Esophagus muscularis mucosa (tissue), 4 donors: ENCODE measurements around the gene PPP6C. TPM values are rescaled to one million over a fixed set of nuclear protein-coding genes. Genes with fewer than 3 reads are reported as not detected.
A peak's percentile ranks its signal among the peaks of the same experiment; 100 is the strongest.
"Not testable (repeated sequence)": the region's sequence is repeated elsewhere in the genome, so short reads cannot be mapped to it uniquely, and the experiment has no call there.

Experiments used
- DNase-seq: peaks from one replicate; pipeline ENCODE4 v3.0.0-alpha.2; 2017; ENCODE audit errors: extremely low spot score
- H3K27ac ChIP-seq, 4 donors: fragments of 200-600 bp; sonication (generic); replicated peaks in 1 of 4; 1 replicate in 3 of 4; 2 replicates in 1 of 4; pipeline ENCODE4 v1.5.1; 2016 to 2019; ENCODE audit warnings: mild to moderate bottlenecking in 1 of 4
- H3K27me3 ChIP-seq, 4 donors: fragments of 200-600 bp; sonication (generic); one replicate each; pipeline versions ENCODE4 v1.5.1 to v1.6.0; 2016 to 2019
- H3K36me3 ChIP-seq, 4 donors: fragments of 200-600 bp; sonication (generic); one replicate each; pipeline ENCODE4 v1.5.1; 2016 to 2019
- H3K4me1 ChIP-seq, 4 donors: fragments of 200-600 bp; sonication (generic); one replicate each; pipeline ENCODE4 v1.5.1; 2016 to 2019
- H3K4me3 ChIP-seq, 4 donors: fragments of 200-600 bp; sonication (generic); 1 replicate in 2 of 4; 2 replicates in 2 of 4; pipeline ENCODE4 v1.5.1; 2016 to 2019; ENCODE audit warnings: mild to moderate bottlenecking in 4 of 4, moderate library complexity in 1 of 4
- H3K9me3 ChIP-seq, 4 donors: fragments of 200-600 bp; sonication (generic); 1 replicate in 3 of 4; 2 replicates in 1 of 4; pipeline ENCODE4 v1.5.1; 2016 to 2019
- CTCF ChIP-seq, 3 experiments: fragments of 200-600 bp in 2 of 3; fragments of 450-650 bp in 1 of 3; sonication (generic) in 2 of 3; IDR thresholded peaks; one replicate each; pipeline ENCODE4 v1.5.1; 2017 to 2019; ENCODE audit warnings: antibody characterized with exemption in 3 of 3, mild to moderate bottlenecking in 2 of 3, moderate library complexity in 1 of 3
- EP300 ChIP-seq: sonication (generic); formaldehyde crosslinking; IDR thresholded peaks from one replicate; pipeline ENCODE4 v1.6.1; 2017; ENCODE audit warnings: antibody characterized with exemption
- POLR2A ChIP-seq: fragments of 450-650 bp; IDR thresholded peaks from one replicate; pipeline ENCODE4 v1.6.1; 2017; ENCODE audit warnings: antibody characterized with exemption, moderate library complexity, mild to moderate bottlenecking, low read depth
- POLR2AphosphoS5 ChIP-seq, 2 donors: sonication (generic); formaldehyde crosslinking; IDR thresholded peaks; one replicate each; pipeline ENCODE4 v1.6.1; 2017; ENCODE audit warnings: antibody characterized with exemption in 2 of 2
- WGBS: methylation state at CpG from one replicate; pipeline ENCODE4 v1.1.5; 2018; 5-methylcytosine and 5-hydroxymethylcytosine counted together
- intact Hi-C: fragments of 100-400 bp; cut with DNase I; formaldehyde crosslinking; loops from one replicate; pipeline ENCODE4 v1.15.1; 2023
- total RNA-seq, 4 donors: library from RNA; depleted of rRNA; stranded (reverse); fragments of >200 nt; gene quantifications; one replicate each; pipeline versions ENCODE4 v1.1.0 to v1.2.1, GENCODE V29; 2016

PPP6C gene
- total RNA-seq, result 10 to 100 TPM; 22.1 to 38.4 (median 34.9) TPM

- peak within 1 kb of the TSS; percentile 82 to 99 (median 95) for H3K4me3 ChIP-seq
- H3K27me3 ChIP-seq, result no peaks in the 10 kb centered on the region
- no peaks in the 10 kb centered on the region for H3K36me3 ChIP-seq
- DNase-seq, result peak; percentile 98
- TF ChIP-seq EP300 (no peak), POLR2A (peak; percentile 75), CTCF (IDR thresholded peaks at IDR 0.05) (peak; percentile 48 to 68 (median 65)), POLR2AphosphoS5 (IDR thresholded peaks at IDR 0.05) (peak; percentile 96)
- H3K4me1 ChIP-seq, result peaks cover 41 to 59% (median 55%) of the 10 kb centered on the region in 4 donors
- no peaks in the 10 kb centered on the region for H3K9me3 ChIP-seq
- peak within 1 kb of the TSS; percentile 96 to 99 (median 97) for H3K27ac ChIP-seq
- intact Hi-C loops, result loop anchor here (10.0 kb wide), 1 partner anchor 325 kb away; the partner anchor contains the start of genes ARPC5L and RPL35
- WGBS, result under 1% methylated on average over 55 of the region's 82 CpGs
Observed at GRCh38 chr9:125189361-125190289, at the start of gene PPP6C. Gene PPP6C (minus strand): TSS chr9:125189803. CDS start chr9:125189718, 85 bp downstream.

GRCh38 chr9:125238915-125239446 is 49.4 kb upstream of the PPP6C start:
- no peak for DNase-seq
- Histone ChIP-seq H3K36me3 (peaks cover 37 to 58% (median 46%) of the 10 kb centered on the region in 4 donors), H3K27ac (no peak overlapping the region), H3K9me3 (no peaks in the 10 kb centered on the region), H3K4me1 (peaks cover 57 to 67% (median 63%) of the 10 kb centered on the region in 4 donors), H3K4me3 (peak overlapping the region; percentile 84 to 86 (median 85)), H3K27me3 (no peaks in the 10 kb centered on the region)
- WGBS, result 85% methylated on average over 14 of the region's 14 CpGs
- TF ChIP-seq CTCF (IDR thresholded peaks at IDR 0.05) (no peak), EP300 (no peak), POLR2A (no peak), POLR2AphosphoS5 (IDR thresholded peaks at IDR 0.05) (no peak)
- intact Hi-C loops, result no loop called here

- no peak overlapping the region for H3K27ac ChIP-seq
- intact Hi-C loops, result no loop called here
- no peak for DNase-seq
- H3K4me1 ChIP-seq, result peaks cover 57 to 67% (median 63%) of the 10 kb centered on the region in 4 donors
- H3K36me3 ChIP-seq, result peaks cover 37 to 64% (median 51%) of the 10 kb centered on the region in 4 donors
- H3K9me3 ChIP-seq, result no peaks in the 10 kb centered on the region
- peak overlapping the region in 3 of 4 donors; percentile 84 to 85 (median 85) for H3K4me3 ChIP-seq
- TF ChIP-seq POLR2AphosphoS5 (IDR thresholded peaks at IDR 0.05) (no peak), POLR2A (no peak), EP300 (no peak), CTCF (IDR thresholded peaks at IDR 0.05) (no peak)
- H3K27me3 ChIP-seq, result no peaks in the 10 kb centered on the region
- WGBS, result 82% methylated on average over 7 of the region's 7 CpGs
Observed at GRCh38 chr9:125238127-125238914, 48.7 kb upstream of the PPP6C start.

- intact Hi-C loops, H3K9me3 ChIP-seq, DNase-seq, H3K27ac ChIP-seq, H3K27me3 ChIP-seq: not testable (repeated sequence)
- 79% methylated on average over 5 of the region's 5 CpGs for WGBS
- Histone ChIP-seq H3K4me1 (peaks cover 51 to 58% (median 55%) of the 10 kb centered on the region in 4 donors), H3K4me3 (peak overlapping the region in 1 of 4 donors; percentile 4), H3K36me3 (peaks cover 37 to 77% (median 63%) of the 10 kb centered on the region in 4 donors)
Observed at GRCh38 chr9:125236520-125237159, 47.0 kb upstream of the PPP6C start.
